Smooth muscle cell of the brain vasculature (primary cell): ENCODE results near the gene PPM1H.

Experiments
- DNase-seq: peaks from one replicate; pipeline ENCODE4 v3.0.0-alpha.2; 2012; ENCODE audit warnings: low read depth, low spot score

PPM1H gene

DNA sequence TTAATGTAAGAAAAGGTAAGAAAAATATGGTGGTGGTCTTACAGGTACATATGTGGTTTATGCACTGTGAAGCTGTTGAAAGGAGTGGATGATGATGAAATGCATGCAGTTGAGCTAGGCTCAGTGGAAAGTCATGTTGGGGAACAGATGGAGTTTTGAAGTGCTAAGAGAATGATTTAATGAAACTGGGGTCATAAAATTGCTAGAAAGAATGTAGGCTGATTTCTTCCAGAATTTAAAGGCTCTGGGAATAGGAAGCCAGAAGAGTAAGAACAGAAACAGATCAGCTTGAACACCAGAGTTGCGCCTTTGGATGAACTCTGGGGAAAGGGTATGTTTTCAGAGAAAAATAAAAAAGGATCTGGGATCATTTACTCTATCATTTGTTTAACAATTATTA is 321.9 kb downstream of the PPM1H start:
- no peak for DNase-seq

GRCh38 chr12:62606654-62607053 is 328.3 kb downstream of the PPM1H start:
- DNase-seq = no peak

DNA sequence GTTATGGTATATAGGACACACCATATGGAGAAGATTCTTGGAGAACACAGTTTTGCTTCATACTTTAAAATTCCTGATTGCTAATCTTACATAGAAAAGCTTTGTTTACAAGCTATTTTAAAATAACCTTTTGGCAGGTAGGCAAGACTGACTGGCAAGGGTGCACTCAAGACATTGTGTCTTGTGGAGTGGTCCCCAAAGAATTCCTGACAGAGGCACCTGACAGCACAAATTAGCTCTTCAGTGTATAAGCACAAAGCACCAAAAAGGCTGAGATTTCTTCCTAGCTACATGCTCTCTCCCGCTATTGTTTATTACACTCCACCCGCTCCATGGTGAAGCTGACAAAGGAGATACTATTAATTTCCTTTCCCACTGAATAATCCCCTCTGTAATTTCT is 329.0 kb downstream of the PPM1H start:
- no peak for DNase-seq

DNA sequence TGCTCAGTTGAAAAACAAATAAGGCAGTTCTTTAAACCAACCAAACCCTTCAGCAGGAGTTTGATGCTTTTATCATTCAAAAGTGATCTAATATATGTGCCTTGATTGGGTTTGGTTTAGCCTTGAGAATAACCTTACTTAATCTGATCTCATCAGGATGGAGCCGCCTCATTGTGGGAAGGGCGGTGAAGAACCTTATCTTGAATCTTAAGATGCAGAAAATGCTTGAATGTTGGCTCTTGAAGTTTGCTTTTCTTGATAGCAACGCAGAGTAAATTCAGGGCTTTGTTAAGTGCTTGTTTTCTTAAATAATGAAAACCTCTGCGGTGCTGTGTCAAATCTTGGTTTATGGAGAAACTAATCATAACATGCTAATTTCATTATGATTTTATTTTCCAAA is 330.1 kb downstream of the PPM1H start:
- DNase-seq = no peak

- no peak for DNase-seq
These were observed 330.6 kb downstream of the PPM1H start for GRCh38 chr12:62604373-62604772.

- DNase-seq = no peak
These were observed 331.2 kb downstream of the PPM1H start for GRCh38 chr12:62603811-62604098.

DNA sequence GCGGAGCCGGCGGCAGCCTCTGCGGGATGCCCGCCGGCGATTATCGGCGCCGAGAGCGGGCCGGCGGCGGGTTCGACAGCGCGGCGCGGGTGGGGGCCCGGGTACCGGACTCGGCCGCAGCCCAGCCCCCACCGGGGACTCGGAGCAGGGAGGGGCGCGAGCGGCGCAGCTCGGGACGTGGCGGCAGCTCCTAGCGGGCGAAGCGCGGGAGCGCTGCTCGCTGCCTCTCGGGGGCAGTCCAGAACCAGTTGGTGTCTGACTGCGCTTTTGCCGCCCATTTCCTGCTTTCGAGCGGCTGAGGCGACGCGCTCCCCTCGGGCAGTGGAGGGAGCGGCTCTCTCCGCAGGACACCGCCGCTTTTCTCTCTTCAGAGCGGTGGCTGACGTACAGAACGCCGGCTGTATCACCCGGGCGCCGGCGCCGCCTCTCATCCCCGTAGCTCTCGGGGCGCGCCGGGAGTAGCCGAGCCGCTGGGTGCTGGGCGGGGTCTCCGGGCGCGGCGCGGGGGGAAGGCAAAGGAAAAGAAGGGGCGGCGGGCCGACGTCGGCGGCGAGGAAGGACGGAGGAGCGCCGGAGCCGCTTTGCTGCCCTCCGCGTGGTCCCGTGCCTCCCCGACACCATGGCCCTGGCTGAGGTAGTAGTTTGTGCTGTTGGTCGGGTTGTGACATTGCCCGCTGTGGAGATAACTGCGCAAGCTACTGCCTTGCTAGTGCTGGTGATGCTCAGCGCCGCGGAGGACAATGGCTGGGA is 331.7 kb downstream of the PPM1H start:
- DNase-seq = peak; percentile 63

DNA sequence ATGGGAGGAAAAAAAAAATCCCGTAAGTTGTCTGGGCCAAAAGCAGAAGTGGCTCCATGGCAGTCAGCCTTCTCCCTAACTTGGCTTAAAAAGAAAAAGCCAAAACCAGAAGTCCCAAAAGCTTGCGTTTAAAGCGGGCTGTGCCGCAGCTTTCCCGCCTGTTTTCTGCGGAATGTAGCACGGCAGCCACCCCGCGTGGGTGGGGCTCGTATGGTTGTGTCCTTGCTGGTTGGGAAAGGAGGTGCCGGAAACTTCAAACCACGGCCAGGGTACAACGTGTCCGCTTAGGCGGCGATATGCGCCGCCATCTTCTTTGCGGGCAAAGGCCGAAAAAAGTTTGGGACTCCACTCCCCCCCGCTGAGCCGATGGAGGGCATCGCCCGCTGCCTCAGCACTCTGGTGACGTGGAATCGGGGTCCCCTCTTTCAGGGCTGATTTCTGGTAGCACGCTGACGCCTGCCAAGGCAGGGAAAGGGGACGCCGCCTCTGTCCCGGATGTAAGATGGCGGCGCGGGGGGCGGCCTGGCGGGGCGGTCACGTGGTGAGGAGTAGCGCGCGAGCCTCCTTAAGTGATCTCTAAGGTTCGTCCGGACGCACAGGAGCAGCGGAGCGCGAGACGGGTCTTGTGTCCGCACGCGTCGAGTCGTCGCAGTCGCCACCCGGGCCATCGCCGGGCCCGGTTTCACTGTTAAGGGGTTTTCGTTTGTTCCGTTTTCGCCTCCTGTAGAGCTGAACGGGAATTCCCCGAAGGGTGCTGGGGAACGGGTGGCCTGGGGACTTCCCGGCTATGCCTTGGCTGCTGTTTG is 332.5 kb downstream of the PPM1H start:
- DNase-seq = peak; percentile 77

DNA sequence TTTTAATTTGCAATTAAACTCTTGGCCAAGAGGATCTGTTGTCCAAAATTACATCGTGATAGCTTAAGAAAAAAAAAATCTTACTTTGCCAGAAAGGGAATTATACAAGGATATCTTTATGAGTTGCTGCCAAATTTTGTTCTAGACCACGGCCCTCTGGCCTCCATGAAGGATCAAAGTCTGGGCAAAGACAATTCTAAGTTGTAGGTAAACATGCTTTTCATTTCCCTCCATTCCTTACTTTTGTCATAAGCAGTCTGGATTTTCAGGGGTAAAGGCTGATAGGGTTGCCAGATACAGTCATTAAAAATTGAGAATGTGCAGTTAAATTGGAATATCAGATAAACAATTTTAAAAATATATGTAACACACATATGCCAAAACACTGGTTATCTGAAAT is 333.2 kb downstream of the PPM1H start:
- no peak for DNase-seq

DNA sequence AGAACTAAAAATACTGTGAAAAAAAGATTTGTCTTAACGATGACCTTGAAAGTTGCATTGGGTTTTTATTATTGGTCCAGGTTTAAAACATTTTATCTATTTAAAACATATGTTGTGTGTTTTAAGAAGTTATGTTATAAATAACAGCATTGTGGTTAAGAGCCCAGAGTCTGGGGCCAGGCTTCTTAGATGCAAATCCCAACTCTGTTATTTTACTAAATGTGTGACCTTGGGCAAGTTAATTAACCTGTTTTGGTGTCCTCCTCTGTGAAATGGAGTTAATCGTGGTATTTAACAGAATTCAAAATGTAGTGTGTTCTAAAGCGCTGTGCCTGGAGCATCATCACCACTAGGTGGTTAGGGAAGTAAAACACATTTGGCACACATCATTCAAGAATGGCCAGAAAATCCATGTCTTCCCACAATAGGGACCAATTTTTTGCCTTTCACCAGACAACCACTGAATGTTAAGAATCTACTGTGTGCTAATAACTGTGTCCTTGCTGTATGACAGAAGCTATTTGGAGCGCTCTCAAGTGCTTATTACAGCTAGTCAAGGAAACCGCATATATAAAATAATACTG is 335.0 kb downstream of the PPM1H start:
- DNase-seq = no peak

DNA sequence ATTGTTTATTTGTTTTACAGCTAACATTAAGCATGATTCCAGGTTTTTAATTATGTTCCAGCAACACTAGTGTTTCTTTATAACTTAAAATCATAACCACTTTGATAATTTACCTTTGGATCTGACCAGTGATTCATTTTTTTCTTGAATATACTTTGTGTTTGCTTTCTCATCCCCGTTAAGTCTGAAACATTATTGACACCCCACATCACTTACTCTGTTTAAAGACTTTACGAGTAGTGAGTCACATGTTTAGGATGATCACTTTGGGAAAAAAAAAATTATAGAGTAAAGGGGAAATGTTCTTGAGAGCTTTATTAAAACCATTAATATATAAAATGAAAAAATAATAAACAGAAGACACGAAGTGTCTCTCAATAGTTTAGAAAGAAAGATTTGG is 336.1 kb downstream of the PPM1H start:
- DNase-seq = no peak

DNA sequence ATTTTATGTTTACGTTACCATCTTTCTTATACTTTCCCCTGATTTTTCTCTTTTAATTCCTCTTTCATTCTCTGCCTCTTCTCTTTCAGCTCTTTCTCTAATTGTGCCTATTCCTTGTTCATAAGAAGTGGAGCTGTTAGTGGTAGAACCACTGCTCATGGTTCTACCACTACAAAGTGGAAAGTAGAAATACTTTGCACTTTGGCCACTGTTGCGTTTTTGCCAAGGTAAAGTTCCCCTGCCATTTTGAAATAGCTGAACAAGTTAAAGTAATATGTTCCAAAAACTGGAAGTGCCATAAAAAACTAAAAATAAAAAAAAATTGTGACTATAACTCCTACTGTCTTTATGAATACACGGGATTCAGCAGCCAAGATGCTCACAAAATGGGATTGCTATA is 337.7 kb downstream of the PPM1H start:
- no peak for DNase-seq
